GM18526 (cell line): ENCODE data around the gene CHKB.

Source experiments
- POLR2A ChIP-seq: IDR thresholded peaks from 3 replicates; pipeline ENCODE4 v1.6.1; 2011; ENCODE audit not compliant: insufficient read length; ENCODE audit errors: extremely low read depth

The CHKB gene

GRCh38 chr22:50603511-50604255 is 21.0 kb upstream of the CHKB start:
- TF ChIP-seq POLR2A: no peak

GRCh38 chr22:50602338-50602700 is 19.7 kb upstream of the CHKB start:
- TF ChIP-seq POLR2A: no peak

- no peak for TF ChIP-seq POLR2A
Measured at GRCh38 chr22:50601669-50602337, 19.2 kb upstream of the CHKB start.

- no peak for TF ChIP-seq POLR2A
Measured at GRCh38 chr22:50600967-50601668, 18.5 kb upstream of the CHKB start.

- TF ChIP-seq POLR2A: no peak
Measured at GRCh38 chr22:50600538-50600937, 17.9 kb upstream of the CHKB start, which contains the start of gene MAPK8IP2. TSS of gene MAPK8IP2 (plus strand) at chr22:50600793. CDS start at chr22:50600819, 26 bp downstream.

GRCh38 chr22:50599816-50600455 is 17.3 kb upstream of the CHKB start:
- TF ChIP-seq POLR2A: no peak

GRCh38 chr22:50597097-50597496 is 14.4 kb upstream of the CHKB start:
- TF ChIP-seq POLR2A: no peak

GRCh38 chr22:50595189-50595588 is 12.5 kb upstream of the CHKB start:
- TF ChIP-seq POLR2A: no peak

GRCh38 chr22:50587407-50587806 is 4.8 kb upstream of the CHKB start:
- no peak for TF ChIP-seq POLR2A

- no peak for TF ChIP-seq POLR2A
Measured at GRCh38 chr22:50586416-50586815, 3.8 kb upstream of the CHKB start.

GRCh38 chr22:50585781-50586180 is 3.1 kb upstream of the CHKB start:
- TF ChIP-seq POLR2A: no peak

GRCh38 chr22:50585238-50585637 is 2.6 kb upstream of the CHKB start:
- no peak for TF ChIP-seq POLR2A

- TF ChIP-seq POLR2A: no peak
Measured at GRCh38 chr22:50584106-50585096, 1.8 kb upstream of the CHKB start.

GRCh38 chr22:50583294-50583861 is 729 bp upstream of the CHKB start:
- peak; percentile 7 for TF ChIP-seq POLR2A
